Measurements from ENCODE around the gene MAP4.

DNA sequence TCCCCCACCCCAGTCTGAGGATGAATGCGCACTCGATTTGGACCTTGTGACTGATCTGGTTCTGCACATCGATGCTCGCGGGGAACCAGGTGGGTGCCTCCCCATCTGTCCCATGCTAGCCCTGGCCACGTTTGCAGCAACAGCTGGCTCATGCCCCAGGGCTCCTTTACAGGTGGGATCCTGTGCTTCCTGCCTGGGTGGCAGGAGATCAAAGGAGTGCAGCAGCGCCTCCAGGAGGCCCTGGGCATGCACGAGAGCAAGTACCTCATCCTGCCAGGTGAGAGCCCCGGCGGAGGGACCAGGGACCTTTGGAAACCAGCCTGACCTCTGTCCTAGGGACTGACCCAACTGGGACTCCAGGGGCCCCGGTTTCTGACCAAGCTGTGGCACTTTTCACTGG, 169.0 kb downstream of the MAP4 start:
- no peak for TF ChIP-seq GLMP (CRISPR knock-in tag; IDR thresholded peaks at IDR 0.05; ENCODE audit: borderline replicate concordance)
- TF ChIP-seq SYNCRIP (IDR thresholded peaks at IDR 0.05; ENCODE audit: insufficient read depth, low read depth, low read length) = no peak
- TF ChIP-seq, protein P1, sequence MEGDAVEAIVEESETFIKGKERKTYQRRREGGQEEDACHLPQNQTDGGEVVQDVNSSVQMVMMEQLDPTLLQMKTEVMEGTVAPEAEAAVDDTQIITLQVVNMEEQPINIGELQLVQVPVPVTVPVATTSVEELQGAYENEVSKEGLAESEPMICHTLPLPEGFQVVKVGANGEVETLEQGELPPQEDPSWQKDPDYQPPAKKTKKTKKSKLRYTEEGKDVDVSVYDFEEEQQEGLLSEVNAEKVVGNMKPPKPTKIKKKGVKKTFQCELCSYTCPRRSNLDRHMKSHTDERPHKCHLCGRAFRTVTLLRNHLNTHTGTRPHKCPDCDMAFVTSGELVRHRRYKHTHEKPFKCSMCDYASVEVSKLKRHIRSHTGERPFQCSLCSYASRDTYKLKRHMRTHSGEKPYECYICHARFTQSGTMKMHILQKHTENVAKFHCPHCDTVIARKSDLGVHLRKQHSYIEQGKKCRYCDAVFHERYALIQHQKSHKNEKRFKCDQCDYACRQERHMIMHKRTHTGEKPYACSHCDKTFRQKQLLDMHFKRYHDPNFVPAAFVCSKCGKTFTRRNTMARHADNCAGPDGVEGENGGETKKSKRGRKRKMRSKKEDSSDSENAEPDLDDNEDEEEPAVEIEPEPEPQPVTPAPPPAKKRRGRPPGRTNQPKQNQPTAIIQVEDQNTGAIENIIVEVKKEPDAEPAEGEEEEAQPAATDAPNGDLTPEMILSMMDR (CRISPR knock-in tag; IDR thresholded peaks at IDR 0.05) = no peak
- no peak for TF ChIP-seq FOXA3 (CRISPR knock-in tag; IDR thresholded peaks at IDR 0.05)
- no peak for TF ChIP-seq MEIS1 (CRISPR knock-in tag; IDR thresholded peaks at IDR 0.05; ENCODE audit: borderline replicate concordance)
- no peak for TF ChIP-seq ZNF296 (CRISPR knock-in tag; conservative IDR thresholded peaks at IDR 0.05)
